ENCODE data around the gene NACC2. TPM values are rescaled to one million over a fixed set of nuclear protein-coding genes. Genes with fewer than 3 reads are reported as not detected.

NACC2 gene
- total RNA-seq, 1 experiment from 2014 or later, result 62.0 TPM

- TF ChIP-seq SIN3A (IDR thresholded peaks at IDR 0.05; ENCODE audit: borderline replicate concordance, insufficient read depth, low read depth, low read length) (no peak), TCF7L2 (IDR thresholded peaks at IDR 0.05; ENCODE audit: low read depth, low read length) (no peak), POLR2AphosphoS5 (IDR thresholded peaks at IDR 0.05; ENCODE audit: low read depth, low read length) (no peak)
- Histone ChIP-seq H3K9me3 (ENCODE audit: control insufficient read depth, insufficient read depth, low read depth, low read length) (no peaks in the 10 kb centered on the region), H3K36me3 (ENCODE audit: control insufficient read depth, insufficient read depth, low read length) (no peaks in the 10 kb centered on the region), H3K27me3 (ENCODE audit: control insufficient read depth, insufficient read depth, low read length) (no peaks in the 10 kb centered on the region), H3K4me3 (ENCODE audit: low read depth in 2 of 2, low read length in 2 of 2) (peak overlapping the region; percentile 2 to 30), H3K27ac (ENCODE audit: low read length) (peak overlapping the region; percentile 88), H3K4me1 (ENCODE audit: control insufficient read depth, insufficient read depth, low read length) (peaks cover 65% of the 10 kb centered on the region)
- DNase-seq (ENCODE audit: low read depth, low spot score) (no peak), ATAC-seq (peak; percentile 48)
- ChIA-PET POLR2A (interaction anchor here (0.7 kb wide), 1 partner anchor 39 kb away, joined by 12 read pairs; no protein-coding TSS in a partner anchor), CTCF (no interaction called here)
- intact Hi-C loops (cut with micrococcal nuclease; ENCODE audit: unreplicated experiment), result no loop called here
- in situ Hi-C loops (cut with HindIII; ENCODE audit: low pct_unique_long_range_greater_than_20kb, low sequenced_read_pairs), result no loop called here
- no TSS peak for BruUV-seq (replicated peaks)
Measured at GRCh38 chr9:136090768-136091581, 4.1 kb downstream of the NACC2 start.

- no TSS peak for BruUV-seq (replicated peaks)
- TF ChIP-seq TCF7L2 (IDR thresholded peaks at IDR 0.05; ENCODE audit: low read depth, low read length) (no peak), SIN3A (IDR thresholded peaks at IDR 0.05; ENCODE audit: borderline replicate concordance, insufficient read depth, low read depth, low read length) (no peak), POLR2AphosphoS5 (IDR thresholded peaks at IDR 0.05; ENCODE audit: low read depth, low read length) (no peak)
- TF ChIP-seq, protein P1, sequence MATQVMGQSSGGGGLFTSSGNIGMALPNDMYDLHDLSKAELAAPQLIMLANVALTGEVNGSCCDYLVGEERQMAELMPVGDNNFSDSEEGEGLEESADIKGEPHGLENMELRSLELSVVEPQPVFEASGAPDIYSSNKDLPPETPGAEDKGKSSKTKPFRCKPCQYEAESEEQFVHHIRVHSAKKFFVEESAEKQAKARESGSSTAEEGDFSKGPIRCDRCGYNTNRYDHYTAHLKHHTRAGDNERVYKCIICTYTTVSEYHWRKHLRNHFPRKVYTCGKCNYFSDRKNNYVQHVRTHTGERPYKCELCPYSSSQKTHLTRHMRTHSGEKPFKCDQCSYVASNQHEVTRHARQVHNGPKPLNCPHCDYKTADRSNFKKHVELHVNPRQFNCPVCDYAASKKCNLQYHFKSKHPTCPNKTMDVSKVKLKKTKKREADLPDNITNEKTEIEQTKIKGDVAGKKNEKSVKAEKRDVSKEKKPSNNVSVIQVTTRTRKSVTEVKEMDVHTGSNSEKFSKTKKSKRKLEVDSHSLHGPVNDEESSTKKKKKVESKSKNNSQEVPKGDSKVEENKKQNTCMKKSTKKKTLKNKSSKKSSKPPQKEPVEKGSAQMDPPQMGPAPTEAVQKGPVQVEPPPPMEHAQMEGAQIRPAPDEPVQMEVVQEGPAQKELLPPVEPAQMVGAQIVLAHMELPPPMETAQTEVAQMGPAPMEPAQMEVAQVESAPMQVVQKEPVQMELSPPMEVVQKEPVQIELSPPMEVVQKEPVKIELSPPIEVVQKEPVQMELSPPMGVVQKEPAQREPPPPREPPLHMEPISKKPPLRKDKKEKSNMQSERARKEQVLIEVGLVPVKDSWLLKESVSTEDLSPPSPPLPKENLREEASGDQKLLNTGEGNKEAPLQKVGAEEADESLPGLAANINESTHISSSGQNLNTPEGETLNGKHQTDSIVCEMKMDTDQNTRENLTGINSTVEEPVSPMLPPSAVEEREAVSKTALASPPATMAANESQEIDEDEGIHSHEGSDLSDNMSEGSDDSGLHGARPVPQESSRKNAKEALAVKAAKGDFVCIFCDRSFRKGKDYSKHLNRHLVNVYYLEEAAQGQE (IDR thresholded peaks at IDR 0.05; ENCODE audit: insufficient read depth in 1 of 2, low read depth in 2 of 2, low read length in 1 of 2), result no peak
- TF ChIP-seq, protein P2, sequence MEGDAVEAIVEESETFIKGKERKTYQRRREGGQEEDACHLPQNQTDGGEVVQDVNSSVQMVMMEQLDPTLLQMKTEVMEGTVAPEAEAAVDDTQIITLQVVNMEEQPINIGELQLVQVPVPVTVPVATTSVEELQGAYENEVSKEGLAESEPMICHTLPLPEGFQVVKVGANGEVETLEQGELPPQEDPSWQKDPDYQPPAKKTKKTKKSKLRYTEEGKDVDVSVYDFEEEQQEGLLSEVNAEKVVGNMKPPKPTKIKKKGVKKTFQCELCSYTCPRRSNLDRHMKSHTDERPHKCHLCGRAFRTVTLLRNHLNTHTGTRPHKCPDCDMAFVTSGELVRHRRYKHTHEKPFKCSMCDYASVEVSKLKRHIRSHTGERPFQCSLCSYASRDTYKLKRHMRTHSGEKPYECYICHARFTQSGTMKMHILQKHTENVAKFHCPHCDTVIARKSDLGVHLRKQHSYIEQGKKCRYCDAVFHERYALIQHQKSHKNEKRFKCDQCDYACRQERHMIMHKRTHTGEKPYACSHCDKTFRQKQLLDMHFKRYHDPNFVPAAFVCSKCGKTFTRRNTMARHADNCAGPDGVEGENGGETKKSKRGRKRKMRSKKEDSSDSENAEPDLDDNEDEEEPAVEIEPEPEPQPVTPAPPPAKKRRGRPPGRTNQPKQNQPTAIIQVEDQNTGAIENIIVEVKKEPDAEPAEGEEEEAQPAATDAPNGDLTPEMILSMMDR (IDR thresholded peaks at IDR 0.05), result no peak
- in situ Hi-C loops (cut with HindIII; ENCODE audit: low pct_unique_long_range_greater_than_20kb, low sequenced_read_pairs), result no loop called here
- H3K27ac ChIP-seq (ENCODE audit: low read length), result peak overlapping the region; percentile 88
- peaks cover 67% of the 10 kb centered on the region for H3K4me1 ChIP-seq (ENCODE audit: control insufficient read depth, insufficient read depth, low read length)
- intact Hi-C loops (cut with micrococcal nuclease; ENCODE audit: unreplicated experiment), result no loop called here
- no peaks in the 10 kb centered on the region for H3K36me3 ChIP-seq (ENCODE audit: control insufficient read depth, insufficient read depth, low read length)
- no peaks in the 10 kb centered on the region for H3K27me3 ChIP-seq (ENCODE audit: control insufficient read depth, insufficient read depth, low read length)
- ChIA-PET POLR2A (interaction anchor here (0.7 kb wide), 1 partner anchor 98 kb away, joined by 3 read pairs; no protein-coding TSS in a partner anchor), CTCF (no interaction called here)
- no peaks in the 10 kb centered on the region for H3K9me3 ChIP-seq (ENCODE audit: control insufficient read depth, insufficient read depth, low read depth, low read length)
- no peak overlapping the region for H3K4me3 ChIP-seq (ENCODE audit: low read depth in 2 of 2, low read length in 2 of 2)
- no peak for DNase-seq (ENCODE audit: low read depth, low spot score)
- no peak for ATAC-seq
Measured at GRCh38 chr9:136090056-136090735, 4.9 kb downstream of the NACC2 start.
